ENCODE measurements around the gene TMEM200C. TPM values are rescaled to one million over a fixed set of nuclear protein-coding genes. Genes with fewer than 3 reads are reported as not detected.

TMEM200C gene
- total and polyA plus RNA-seq, 11 donors: 0.15 to 3.4 (median 0.45) TPM

- 48 to 69% (median 61%) methylated on average over 3 of the region's 3 CpGs for WGBS, 4 donors
- Histone ChIP-seq H3K36me3 (no peaks in the 10 kb centered on the region), H3K4me1 (no peaks in the 10 kb centered on the region), H3K4me3 (no peak overlapping the region), H3K27ac (no peak overlapping the region), H3K9me3 (no peaks in the 10 kb centered on the region), H3K27me3 (peaks cover 0 to 22% (median 2%) of the 10 kb centered on the region in 9 donors)
- intact Hi-C loops (cut with DNase I): loop anchor here in 2 of 10 donors (10.0 kb wide), 2 partner anchors 422 to 1302 kb away; no protein-coding TSS in a partner anchor
- TF ChIP-seq CTCF (IDR thresholded peaks at IDR 0.05) (no peak), POLR2A (IDR thresholded peaks at IDR 0.05) (no peak)
- DNase-seq (no peak), ATAC-seq (no peak)
These were observed 22.4 kb downstream of the TMEM200C start for GRCh38 chr18:5872886-5873285.

GRCh38 chr18:5871426-5871825, 23.9 kb downstream of the TMEM200C start:
- no peak overlapping the region for H3K27ac ChIP-seq
- H3K4me1 ChIP-seq: no peaks in the 10 kb centered on the region
- no peak overlapping the region for H3K4me3 ChIP-seq
- peaks cover 0 to 21% (median 2%) of the 10 kb centered on the region in 9 donors for H3K27me3 ChIP-seq
- 27 to 42% (median 34%) methylated on average over 1 of the region's 1 CpG for WGBS, 4 donors
- intact Hi-C loops (cut with DNase I): loop anchor here in 2 of 10 donors (10.0 kb wide), 2 partner anchors 423 to 1303 kb away; no protein-coding TSS in a partner anchor
- no peak for DNase-seq
- no peaks in the 10 kb centered on the region for H3K9me3 ChIP-seq
- TF ChIP-seq CTCF (IDR thresholded peaks at IDR 0.05) (no peak), POLR2A (IDR thresholded peaks at IDR 0.05) (no peak)
- no peaks in the 10 kb centered on the region for H3K36me3 ChIP-seq
- no peak for ATAC-seq

GRCh38 chr18:5868218-5868854, 27.0 kb downstream of the TMEM200C start:
- ATAC-seq: peak; percentile 61 to 93 (median 88)
- intact Hi-C loops (cut with DNase I): loop anchor here in 4 of 10 donors (1.0 to 10.0 kb wide), 4 partner anchors 614 to 1016 kb away; no protein-coding TSS in a partner anchor
- no peak overlapping the region for H3K4me3 ChIP-seq

More at GRCh38 chr18:5868218-5868854, 27.0 kb downstream of the TMEM200C start:
- Histone ChIP-seq H3K27me3 (peaks cover 0 to 20% (median 0%) of the 10 kb centered on the region in 9 donors), H3K36me3 (no peaks in the 10 kb centered on the region), H3K4me1 (no peaks in the 10 kb centered on the region), H3K27ac (no peak overlapping the region), H3K9me3 (no peaks in the 10 kb centered on the region)
- peak in 4 of 5 donors; percentile 55 to 65 (median 58) for DNase-seq
- WGBS, 4 donors: 44 to 46% (median 45%) methylated on average over 13 of the region's 13 CpGs
- TF ChIP-seq POLR2A (IDR thresholded peaks at IDR 0.05): no peak
- TF ChIP-seq CTCF (IDR thresholded peaks at IDR 0.05): peak; percentile 58 to 82 (median 76)

All from heart left ventricle (tissue), 16 donors.